Activated CD4-positive, alpha-beta T cell treated with anti-CD3 and anti-CD28 coated beads, Interleukin-2, amount 50 U/mL, for 16 hours (primary cell): ENCODE measurements around the gene RNU5B-1.

Experiments used
- DNase-seq: peaks from one replicate; pipeline ENCODE4 v3.0.0-alpha.2; 2020

Gene RNU5B-1

GRCh38 chr15:65329288-65329983, 25.0 kb downstream of the RNU5B-1 start:
- DNase-seq, result no peak

GRCh38 chr15:65329984-65330735, 25.7 kb downstream of the RNU5B-1 start:
- DNase-seq, result no peak

GRCh38 chr15:65330934-65331645, 26.6 kb downstream of the RNU5B-1 start:
- no peak for DNase-seq

GRCh38 chr15:65331811-65332210, 27.3 kb downstream of the RNU5B-1 start:
- DNase-seq, result no peak

- DNase-seq, result no peak
Observed at GRCh38 chr15:65332391-65333147, 28.1 kb downstream of the RNU5B-1 start.

- DNase-seq, result no peak
Observed at GRCh38 chr15:65333148-65333820, 28.8 kb downstream of the RNU5B-1 start.

GRCh38 chr15:65333856-65334255, 29.4 kb downstream of the RNU5B-1 start:
- DNase-seq, result no peak

- no peak for DNase-seq
Observed at GRCh38 chr15:65334586-65335231, 30.2 kb downstream of the RNU5B-1 start.

- no peak for DNase-seq
Observed at GRCh38 chr15:65335278-65336055, 31.0 kb downstream of the RNU5B-1 start.

GRCh38 chr15:65336493-65337435, 32.3 kb downstream of the RNU5B-1 start:
- no peak for DNase-seq

GRCh38 chr15:65337436-65338070, 33.1 kb downstream of the RNU5B-1 start:
- DNase-seq, result no peak

GRCh38 chr15:65338366-65338765, 33.9 kb downstream of the RNU5B-1 start:
- DNase-seq, result no peak

GRCh38 chr15:65338823-65339222, 34.3 kb downstream of the RNU5B-1 start:
- DNase-seq, result no peak

- no peak for DNase-seq
Observed at GRCh38 chr15:65339416-65339815, 34.9 kb downstream of the RNU5B-1 start.

GRCh38 chr15:65339920-65340319, 35.4 kb downstream of the RNU5B-1 start:
- DNase-seq, result no peak

GRCh38 chr15:65342493-65342892, 38.0 kb downstream of the RNU5B-1 start:
- DNase-seq, result no peak

GRCh38 chr15:65343374-65343981, 39.0 kb downstream of the RNU5B-1 start:
- DNase-seq, result no peak

- DNase-seq, result no peak
Observed at GRCh38 chr15:65344214-65344913, 39.9 kb downstream of the RNU5B-1 start.
